RCC 7860 (cell line): ENCODE results near the gene GOLGA6L10.
"Not testable (repeated sequence)": the region's sequence is repeated elsewhere in the genome, so short reads cannot be mapped to it uniquely, and the experiment has no call there.

ENCODE experiments used
- DNase-seq: peaks from one replicate; pipeline ENCODE4 v3.0.0-alpha.2; 2015; ENCODE audit warnings: low spot score
- FAIRE-seq: peaks from 2 replicates; lab custom pipeline; 2012; peaks lifted over from hg19 to GRCh38; lab: Jason Lieb, UNC

GOLGA6L10 gene

GRCh38 chr15:82343851-82344250 is 5.4 kb downstream of the GOLGA6L10 start:
- not testable (repeated sequence) for FAIRE-seq, DNase-seq

GRCh38 chr15:82342632-82343374 is 6.5 kb downstream of the GOLGA6L10 start:
- not testable (repeated sequence) for DNase-seq, FAIRE-seq

- not testable (repeated sequence) for DNase-seq, FAIRE-seq
These were observed 10.7 kb downstream of the GOLGA6L10 start for GRCh38 chr15:82338573-82338972.

GRCh38 chr15:82338053-82338452 is 11.2 kb downstream of the GOLGA6L10 start:
- not testable (repeated sequence) for FAIRE-seq, DNase-seq

GRCh38 chr15:82337051-82337450 is 12.2 kb downstream of the GOLGA6L10 start:
- not testable (repeated sequence) for FAIRE-seq, DNase-seq

- peak; percentile 46 for DNase-seq
These were observed 13.1 kb downstream of the GOLGA6L10 start for GRCh38 chr15:82336180-82336647.

GRCh38 chr15:82335006-82335405 is 14.3 kb downstream of the GOLGA6L10 start:
- FAIRE-seq, result not testable (repeated sequence)

More at GRCh38 chr15:82336180-82336647, 13.1 kb downstream of the GOLGA6L10 start:
- peak; percentile 78 for FAIRE-seq

GRCh38 chr15:82334554-82334932 is 14.7 kb downstream of the GOLGA6L10 start:
- not testable (repeated sequence) for DNase-seq, FAIRE-seq

More at GRCh38 chr15:82335006-82335405, 14.3 kb downstream of the GOLGA6L10 start:
- DNase-seq, result not testable (repeated sequence)

- FAIRE-seq, DNase-seq: not testable (repeated sequence)
These were observed 15.4 kb downstream of the GOLGA6L10 start for GRCh38 chr15:82333603-82334553.

GRCh38 chr15:82332711-82333602 is 16.3 kb downstream of the GOLGA6L10 start:
- DNase-seq, result peak; percentile 60
- FAIRE-seq, result not testable (repeated sequence)

GRCh38 chr15:82331576-82332304 is 17.5 kb downstream of the GOLGA6L10 start:
- DNase-seq, FAIRE-seq: not testable (repeated sequence)

- DNase-seq, FAIRE-seq: not testable (repeated sequence)
These were observed 18.4 kb downstream of the GOLGA6L10 start for GRCh38 chr15:82330921-82331320.

GRCh38 chr15:82329039-82329438 is 20.2 kb downstream of the GOLGA6L10 start:
- not testable (repeated sequence) for DNase-seq, FAIRE-seq

- FAIRE-seq, DNase-seq: not testable (repeated sequence)
These were observed 21.9 kb downstream of the GOLGA6L10 start for GRCh38 chr15:82327372-82327771.

- DNase-seq, FAIRE-seq: not testable (repeated sequence)
These were observed 22.4 kb downstream of the GOLGA6L10 start for GRCh38 chr15:82326896-82327295.

- DNase-seq, FAIRE-seq: not testable (repeated sequence)
These were observed 23.6 kb downstream of the GOLGA6L10 start for GRCh38 chr15:82325646-82326045.

GRCh38 chr15:82324831-82325230 is 24.4 kb downstream of the GOLGA6L10 start:
- not testable (repeated sequence) for FAIRE-seq, DNase-seq

- not testable (repeated sequence) for FAIRE-seq, DNase-seq
These were observed 26.8 kb downstream of the GOLGA6L10 start for GRCh38 chr15:82322488-82322887.

- not testable (repeated sequence) for DNase-seq
These were observed 28.4 kb downstream of the GOLGA6L10 start for GRCh38 chr15:82320861-82321260.

More at GRCh38 chr15:82320861-82321260, 28.4 kb downstream of the GOLGA6L10 start:
- not testable (repeated sequence) for FAIRE-seq
